ENCODE data around the gene ANKRD40. TPM values are rescaled to one million over a fixed set of nuclear protein-coding genes. Genes with fewer than 3 reads are reported as not detected.

ANKRD40 gene
- total and polyA plus RNA-seq, 2 donors (not counting 1 experiment from before 2014, with no cell fraction given), result 13.7 to 35.3 TPM

Small RNA genes lying within 50 kb of the gene (small RNA-seq; reads per million reads assigned to genes)
- gene RF00019 (ENCODE audit: insufficient read length, low read depth, low replicate concordance), result not detected

Other genes with a start within 250 kb of the ANKRD40 start
- gene CHAD, start 239.0 kb downstream of the ANKRD40 start, total RNA-seq, result 3.5 and 3.9 TPM in 2 replicates
- gene CHAD, start 239.0 kb downstream of the ANKRD40 start, polyA plus RNA-seq, result 1.4 and 4.4 TPM in 2 replicates
- 52.9 and 53.4 TPM in 2 replicates for gene RSAD1, start 229.1 kb downstream of the ANKRD40 start, total RNA-seq
- gene RSAD1, start 229.1 kb downstream of the ANKRD40 start, polyA plus RNA-seq, result 53.2 and 63.9 TPM in 2 replicates
- 5.1 and 5.5 TPM in 2 replicates for gene MYCBPAP, start 199.5 kb downstream of the ANKRD40 start, total RNA-seq
- gene MYCBPAP, start 199.5 kb downstream of the ANKRD40 start, polyA plus RNA-seq, result 0.45 and 1.9 TPM in 2 replicates
- not detected in 2 replicates for gene EPN3, start 175.2 kb downstream of the ANKRD40 start, total RNA-seq
- gene EPN3, start 175.2 kb downstream of the ANKRD40 start, polyA plus RNA-seq, result not detected in 2 replicates
- gene SPATA20, start 160.7 kb downstream of the ANKRD40 start, total RNA-seq, result 68.5 and 72.2 TPM in 2 replicates
- gene SPATA20, start 160.7 kb downstream of the ANKRD40 start, polyA plus RNA-seq, result 18.9 and 61.7 TPM in 2 replicates
- 0.05 and 0.12 TPM in 2 replicates for gene CACNA1G, start 147.2 kb downstream of the ANKRD40 start, total RNA-seq
- gene CACNA1G, start 147.2 kb downstream of the ANKRD40 start, polyA plus RNA-seq, result not detected in 2 replicates
- gene ABCC3, start 73.0 kb downstream of the ANKRD40 start, total RNA-seq, result 0.05 and 0.44 TPM in 2 replicates
- 0.37 and 0.60 TPM in 2 replicates for gene ABCC3, start 73.0 kb downstream of the ANKRD40 start, polyA plus RNA-seq
- gene LUC7L3, start 11.7 kb upstream of the ANKRD40 start, total RNA-seq, result 305 and 311 TPM in 2 replicates
- 42.9 and 101 TPM in 2 replicates for gene LUC7L3, start 11.7 kb upstream of the ANKRD40 start, polyA plus RNA-seq
- gene ANKRD40CL, start 59.6 kb upstream of the ANKRD40 start, total RNA-seq, result not detected in 2 replicates
- not detected in 2 replicates for gene ANKRD40CL, start 59.6 kb upstream of the ANKRD40 start, polyA plus RNA-seq
- not detected in 2 replicates for gene WFIKKN2, start 127.7 kb upstream of the ANKRD40 start, total RNA-seq
- gene WFIKKN2, start 127.7 kb upstream of the ANKRD40 start, polyA plus RNA-seq, result not detected in 2 replicates
- 28.9 and 36.5 TPM in 2 replicates for gene TOB1, start 158.4 kb upstream of the ANKRD40 start, total RNA-seq
- 10.3 and 23.3 TPM in 2 replicates for gene TOB1, start 158.4 kb upstream of the ANKRD40 start, polyA plus RNA-seq

Data from B cell (primary cell).